Vagina (tissue), 2 donors: Measurements from ENCODE around the gene ARHGEF38. TPM values are rescaled to one million over a fixed set of nuclear protein-coding genes. Genes with fewer than 3 reads are reported as not detected.

Experiments used
- DNase-seq, 2 donors: peaks; one replicate each; pipeline ENCODE4 v3.0.0-alpha.2; 2017; ENCODE audit errors: extremely low spot score in 2 of 2
- H3K27ac ChIP-seq: fragments of 200-600 bp; sonication (generic); one replicate; pipeline ENCODE4 v1.5.1; 2019
- H3K27me3 ChIP-seq: fragments of 200-600 bp; sonication (generic); one replicate; pipeline ENCODE4 v1.5.1; 2019
- H3K36me3 ChIP-seq, 2 donors: fragments of 200-600 bp; sonication (generic); one replicate each; pipeline ENCODE4 v1.5.1; 2017 to 2019
- H3K4me1 ChIP-seq: fragments of 200-600 bp; sonication (generic); one replicate; pipeline ENCODE4 v1.5.1; 2019
- H3K4me3 ChIP-seq, 2 donors: fragments of 200-600 bp; sonication (generic); 1 replicate in 1 of 2; 2 replicates in 1 of 2; pipeline ENCODE4 v1.5.1; 2016 to 2019
- H3K9me3 ChIP-seq: fragments of 200-600 bp; sonication (generic); one replicate; pipeline ENCODE4 v1.5.1; 2019
- POLR2A ChIP-seq, 2 donors: fragments of 450-650 bp; IDR thresholded peaks; one replicate each; pipeline ENCODE4 v1.6.1; 2017; ENCODE audit warnings: antibody characterized with exemption in 2 of 2, mild to moderate bottlenecking in 2 of 2, moderate library complexity in 2 of 2
- POLR2AphosphoS5 ChIP-seq, 2 donors: sonication (generic); formaldehyde crosslinking; IDR thresholded peaks; one replicate each; pipeline ENCODE4 v1.9.0; 2017; ENCODE audit warnings: antibody characterized with exemption in 2 of 2, mild to moderate bottlenecking in 2 of 2, low read depth in 1 of 2; ENCODE audit not compliant: insufficient read depth in 1 of 2
- intact Hi-C: fragments of 100-400 bp; cut with DNase I; formaldehyde crosslinking; loops from one replicate; pipeline ENCODE4 v1.15.1; 2023
- total RNA-seq: library from RNA; depleted of rRNA; stranded (reverse); fragments of >200 nt; gene quantifications from one replicate; pipeline ENCODE4 v1.2.3, GENCODE V29; 2016
- TF ChIP-seq, protein P1 (sequence below), 3 experiments: fragments of 450-650 bp in 2 of 3; fragments of 200-600 bp in 1 of 3; sonication (generic) in 1 of 3; IDR thresholded peaks; one replicate each; pipeline ENCODE4 v1.5.1; 2017 to 2019; ENCODE audit warnings: antibody characterized with exemption in 3 of 3, mild to moderate bottlenecking in 2 of 3, moderate library complexity in 2 of 3

Gene ARHGEF38
- total RNA-seq, 1 donor from 2014 or later: not detected

DNA sequence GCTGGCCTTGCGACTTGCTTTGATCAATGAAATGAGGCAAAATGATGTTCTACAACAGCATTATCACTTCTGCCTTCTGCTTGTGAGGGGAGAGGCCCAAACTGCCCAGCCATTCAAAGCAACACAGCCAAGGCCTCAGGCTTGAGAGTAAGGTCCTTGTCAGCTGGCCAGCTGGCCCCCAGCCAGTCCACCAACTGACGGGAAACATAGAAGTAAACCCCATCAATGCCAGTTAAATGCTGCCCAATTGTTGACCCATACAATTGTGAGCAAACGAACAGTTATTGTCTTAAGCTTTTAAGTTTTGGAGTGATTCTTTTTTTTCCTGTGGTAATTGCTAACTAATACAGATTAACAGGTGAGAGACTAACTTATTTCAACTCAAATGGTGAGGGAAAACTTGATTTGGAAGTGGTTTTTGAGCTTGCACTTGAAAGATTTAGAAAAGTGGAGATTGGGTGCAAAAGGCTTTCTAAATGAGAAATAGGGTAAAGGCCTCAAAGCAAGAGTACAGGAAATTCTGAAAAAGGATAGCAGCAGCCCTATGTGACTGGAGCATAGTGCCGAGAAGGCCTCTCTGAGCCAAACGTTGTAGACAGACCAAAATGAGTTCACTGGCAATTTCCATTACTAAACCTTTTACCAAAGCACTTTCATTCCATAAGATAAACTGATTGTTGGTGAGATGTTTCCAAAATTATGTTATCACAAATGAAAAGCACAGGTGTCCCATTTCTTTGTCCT is 66.9 kb downstream of the ARHGEF38 start:
- H3K9me3 ChIP-seq: no peaks in the 10 kb centered on the region
- no peak overlapping the region for H3K27ac ChIP-seq
- intact Hi-C loops: no loop called here
- no peak overlapping the region for H3K4me3 ChIP-seq
- H3K27me3 ChIP-seq: no peaks in the 10 kb centered on the region
- H3K36me3 ChIP-seq: no peaks in the 10 kb centered on the region
- TF ChIP-seq POLR2AphosphoS5 (IDR thresholded peaks at IDR 0.05; ENCODE audit: insufficient read depth in 1 of 2, low read depth in 1 of 2) (no peak), POLR2A (IDR thresholded peaks at IDR 0.05) (no peak)
- TF ChIP-seq, protein P1, sequence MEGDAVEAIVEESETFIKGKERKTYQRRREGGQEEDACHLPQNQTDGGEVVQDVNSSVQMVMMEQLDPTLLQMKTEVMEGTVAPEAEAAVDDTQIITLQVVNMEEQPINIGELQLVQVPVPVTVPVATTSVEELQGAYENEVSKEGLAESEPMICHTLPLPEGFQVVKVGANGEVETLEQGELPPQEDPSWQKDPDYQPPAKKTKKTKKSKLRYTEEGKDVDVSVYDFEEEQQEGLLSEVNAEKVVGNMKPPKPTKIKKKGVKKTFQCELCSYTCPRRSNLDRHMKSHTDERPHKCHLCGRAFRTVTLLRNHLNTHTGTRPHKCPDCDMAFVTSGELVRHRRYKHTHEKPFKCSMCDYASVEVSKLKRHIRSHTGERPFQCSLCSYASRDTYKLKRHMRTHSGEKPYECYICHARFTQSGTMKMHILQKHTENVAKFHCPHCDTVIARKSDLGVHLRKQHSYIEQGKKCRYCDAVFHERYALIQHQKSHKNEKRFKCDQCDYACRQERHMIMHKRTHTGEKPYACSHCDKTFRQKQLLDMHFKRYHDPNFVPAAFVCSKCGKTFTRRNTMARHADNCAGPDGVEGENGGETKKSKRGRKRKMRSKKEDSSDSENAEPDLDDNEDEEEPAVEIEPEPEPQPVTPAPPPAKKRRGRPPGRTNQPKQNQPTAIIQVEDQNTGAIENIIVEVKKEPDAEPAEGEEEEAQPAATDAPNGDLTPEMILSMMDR (IDR thresholded peaks at IDR 0.05): no peak
- H3K4me1 ChIP-seq: no peaks in the 10 kb centered on the region
- DNase-seq: no peak

DNA sequence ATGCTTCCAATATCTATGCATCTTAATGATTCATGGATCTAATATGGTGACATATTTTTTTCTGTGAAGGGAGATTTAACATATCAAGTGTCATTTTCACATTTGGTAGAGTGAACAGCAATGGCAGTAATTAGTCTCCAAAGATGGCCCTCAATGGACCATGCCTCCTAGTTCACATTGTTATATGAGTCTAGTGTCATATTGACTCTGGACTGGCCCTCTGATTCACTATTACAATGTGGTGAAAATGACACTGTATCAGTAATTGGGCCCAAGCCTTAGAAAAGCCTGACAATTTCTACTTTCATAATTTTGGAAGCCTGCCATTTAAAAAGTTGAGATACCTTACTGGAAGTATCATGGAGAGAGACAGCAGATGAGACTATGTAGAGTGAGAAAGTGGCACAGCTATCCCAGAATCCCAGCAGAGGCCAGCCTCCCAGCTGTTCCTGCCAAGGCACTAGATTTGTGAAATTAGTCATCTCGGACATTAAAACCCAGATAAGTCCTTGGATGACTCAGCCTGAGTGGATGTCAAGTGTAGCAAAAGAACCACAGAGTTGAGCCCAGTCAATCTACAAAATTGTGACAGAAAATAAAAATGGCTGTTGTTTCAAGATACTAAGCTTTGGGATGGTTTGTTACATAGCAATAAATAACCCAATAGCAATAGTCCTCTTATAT is 68.4 kb downstream of the ARHGEF38 start:
- H3K36me3 ChIP-seq: no peaks in the 10 kb centered on the region
- no peaks in the 10 kb centered on the region for H3K4me1 ChIP-seq
- no peak for TF ChIP-seq POLR2A (IDR thresholded peaks at IDR 0.05)
- TF ChIP-seq, protein P1 (IDR thresholded peaks at IDR 0.05): no peak
- TF ChIP-seq POLR2AphosphoS5 (IDR thresholded peaks at IDR 0.05; ENCODE audit: insufficient read depth in 1 of 2, low read depth in 1 of 2): no peak
- intact Hi-C loops: no loop called here
- no peak overlapping the region for H3K4me3 ChIP-seq
- no peaks in the 10 kb centered on the region for H3K27me3 ChIP-seq
- H3K9me3 ChIP-seq: no peaks in the 10 kb centered on the region
- H3K27ac ChIP-seq: no peak overlapping the region
- no peak for DNase-seq

DNA sequence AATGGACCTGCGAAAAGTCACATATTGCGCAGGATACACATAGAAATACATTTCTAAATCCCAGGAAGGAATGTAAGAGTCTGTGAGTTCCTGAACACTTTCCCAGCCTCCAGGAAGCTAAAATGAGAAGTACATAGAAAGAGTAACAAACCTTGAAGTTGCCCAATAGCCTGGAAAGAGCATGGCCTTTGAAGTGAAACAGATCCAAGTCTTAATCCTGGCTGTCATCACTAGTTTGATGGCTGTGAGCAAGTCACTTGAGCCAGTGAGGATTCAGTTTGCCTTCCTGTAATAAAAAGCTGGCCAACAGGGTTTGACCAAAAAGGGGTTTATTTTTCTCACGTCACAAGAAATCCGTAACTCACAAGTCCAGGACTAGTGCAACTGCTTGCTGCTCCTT is 69.8 kb downstream of the ARHGEF38 start:
- TF ChIP-seq POLR2AphosphoS5 (IDR thresholded peaks at IDR 0.05; ENCODE audit: insufficient read depth in 1 of 2, low read depth in 1 of 2) (no peak), POLR2A (IDR thresholded peaks at IDR 0.05) (no peak)
- TF ChIP-seq, protein P1 (IDR thresholded peaks at IDR 0.05): no peak
- no peaks in the 10 kb centered on the region for H3K36me3 ChIP-seq
- no peaks in the 10 kb centered on the region for H3K27me3 ChIP-seq
- H3K4me3 ChIP-seq: no peak overlapping the region
- intact Hi-C loops: no loop called here
- no peaks in the 10 kb centered on the region for H3K4me1 ChIP-seq
- DNase-seq: no peak
- H3K27ac ChIP-seq: no peak overlapping the region
- no peaks in the 10 kb centered on the region for H3K9me3 ChIP-seq

DNA sequence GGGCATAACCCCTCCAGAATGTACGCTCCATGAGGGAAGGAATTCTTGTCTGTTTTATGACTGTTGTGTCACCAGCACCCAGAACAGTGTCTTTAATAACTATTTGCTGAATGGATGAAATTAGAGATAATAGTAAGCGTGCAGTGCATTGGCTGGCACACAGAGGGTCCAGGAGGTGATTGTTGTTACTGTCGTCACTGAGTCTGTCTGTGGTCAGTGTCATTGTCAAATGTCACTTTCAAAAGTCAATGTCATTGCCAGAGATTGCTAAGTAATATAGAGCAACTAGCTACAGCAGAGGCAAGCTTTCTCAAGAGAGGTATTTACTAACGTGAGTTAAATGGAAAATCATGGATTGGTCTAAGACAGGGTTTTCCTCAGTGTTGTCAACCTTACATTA is 70.7 kb downstream of the ARHGEF38 start:
- Histone ChIP-seq H3K27ac (no peak overlapping the region), H3K4me3 (no peak overlapping the region), H3K36me3 (no peaks in the 10 kb centered on the region), H3K27me3 (no peaks in the 10 kb centered on the region), H3K9me3 (no peaks in the 10 kb centered on the region), H3K4me1 (no peaks in the 10 kb centered on the region)
- TF ChIP-seq POLR2AphosphoS5 (IDR thresholded peaks at IDR 0.05; ENCODE audit: insufficient read depth in 1 of 2, low read depth in 1 of 2) (no peak), POLR2A (IDR thresholded peaks at IDR 0.05) (no peak)
- TF ChIP-seq, protein P1 (IDR thresholded peaks at IDR 0.05): no peak
- no peak for DNase-seq
- intact Hi-C loops: no loop called here

DNA sequence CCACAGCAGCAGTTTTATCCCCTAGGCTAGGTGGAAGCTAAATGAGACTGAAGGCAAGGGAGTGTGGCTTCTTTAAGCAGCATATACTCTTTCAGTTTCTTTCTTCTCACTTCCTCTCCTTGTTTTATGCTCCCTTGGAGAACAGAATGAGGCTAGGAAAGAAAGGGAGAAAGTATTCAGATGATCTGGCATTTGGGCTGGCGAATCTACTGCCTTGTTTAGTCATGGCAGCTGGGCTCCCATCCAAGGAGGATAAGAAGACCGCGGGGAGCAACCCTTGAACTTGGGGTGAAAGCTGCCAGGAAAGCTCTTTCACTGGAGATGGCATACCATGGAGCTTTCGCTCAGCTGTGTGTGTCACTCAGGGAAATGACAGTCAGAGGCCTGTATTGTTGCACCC is 72.1 kb downstream of the ARHGEF38 start:
- H3K4me3 ChIP-seq: no peak overlapping the region
- DNase-seq: no peak
- no peaks in the 10 kb centered on the region for H3K9me3 ChIP-seq
- no peaks in the 10 kb centered on the region for H3K36me3 ChIP-seq
- H3K27ac ChIP-seq: no peak overlapping the region
- no peaks in the 10 kb centered on the region for H3K27me3 ChIP-seq
- H3K4me1 ChIP-seq: no peaks in the 10 kb centered on the region
- TF ChIP-seq POLR2AphosphoS5 (IDR thresholded peaks at IDR 0.05; ENCODE audit: insufficient read depth in 1 of 2, low read depth in 1 of 2) (no peak), POLR2A (IDR thresholded peaks at IDR 0.05) (no peak)
- TF ChIP-seq, protein P1 (IDR thresholded peaks at IDR 0.05): no peak
- intact Hi-C loops: no loop called here
